Activated CD4-positive, alpha-beta T cell treated with anti-CD3 and anti-CD28 coated beads for 24 hours (primary cell): ENCODE measurements around the gene SHISA9.

Experiments used
- DNase-seq, 2 donors: peaks; one replicate each; pipeline ENCODE4 v3.0.0-alpha.2; 2020; ENCODE audit warnings: low read depth in 2 of 2

SHISA9 gene

DNA sequence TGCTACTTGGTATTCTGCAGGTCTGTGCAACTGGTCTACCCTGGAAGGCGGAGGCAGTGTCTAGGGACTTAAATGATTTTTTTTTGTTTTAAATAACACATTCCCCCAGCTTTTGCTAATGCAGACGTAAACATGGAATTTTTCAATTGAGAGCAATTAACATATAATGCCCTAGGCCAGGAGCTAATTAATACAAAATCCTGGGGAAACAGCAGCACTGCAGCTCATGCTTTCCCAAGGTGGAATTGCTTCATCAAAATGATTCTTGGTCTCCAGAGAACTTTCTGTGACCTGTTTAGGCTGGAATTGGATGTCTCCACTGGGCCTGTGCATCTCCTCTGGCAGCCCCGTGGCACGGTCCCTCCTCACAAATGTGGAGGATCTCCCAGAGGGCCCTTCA lies 50.6 kb downstream of the SHISA9 start:
- DNase-seq = no peak

GRCh38 chr16:12958366-12958765 lies 57.0 kb downstream of the SHISA9 start:
- no peak for DNase-seq

DNA sequence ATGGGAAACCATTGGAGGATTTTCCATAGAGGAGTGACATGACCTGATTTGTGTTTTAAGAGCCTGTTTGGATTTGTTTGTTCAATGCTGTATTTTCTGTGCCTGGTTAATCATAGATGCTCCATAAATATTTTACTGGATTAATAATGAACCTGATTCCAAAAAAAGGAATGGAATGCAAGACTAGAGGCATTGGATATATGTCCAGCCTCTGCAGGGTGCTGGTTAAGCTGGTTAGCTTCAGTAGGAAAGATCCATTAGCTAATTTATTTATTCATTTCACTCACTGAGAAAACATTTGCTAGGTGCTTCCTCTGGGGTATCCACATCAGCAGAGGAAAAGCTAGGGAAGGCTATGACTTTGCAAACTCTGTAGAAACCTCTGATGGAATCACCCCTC lies 57.7 kb downstream of the SHISA9 start:
- no peak for DNase-seq

- no peak for DNase-seq
These were observed 60.2 kb downstream of the SHISA9 start for GRCh38 chr16:12961626-12962025.

GRCh38 chr16:12964461-12964860 lies 63.1 kb downstream of the SHISA9 start:
- no peak for DNase-seq

GRCh38 chr16:12965274-12965804 lies 63.9 kb downstream of the SHISA9 start:
- no peak for DNase-seq

DNA sequence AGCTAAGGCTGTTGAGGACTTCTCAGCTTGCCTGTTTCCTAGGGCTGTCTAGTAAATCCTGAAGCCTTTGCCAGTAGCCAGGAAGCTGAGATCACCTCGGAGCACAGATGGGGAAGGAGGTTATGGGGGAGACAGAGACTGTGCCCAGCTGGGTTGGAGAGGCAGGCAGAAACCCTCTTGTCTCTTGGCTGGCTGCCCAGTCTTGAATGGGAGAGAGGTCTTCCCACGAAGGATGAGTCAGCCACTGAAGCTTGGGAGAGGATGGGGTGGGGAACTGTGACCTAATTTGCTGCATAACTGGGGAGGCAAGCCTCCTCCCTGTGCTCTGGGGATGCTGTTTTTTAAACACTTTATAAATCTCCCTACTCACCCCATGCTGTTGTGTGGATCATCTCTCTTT lies 69.8 kb downstream of the SHISA9 start:
- no peak for DNase-seq

GRCh38 chr16:12972246-12972645 lies 70.8 kb downstream of the SHISA9 start:
- DNase-seq = no peak

GRCh38 chr16:12975766-12976165 lies 74.4 kb downstream of the SHISA9 start:
- DNase-seq = no peak

DNA sequence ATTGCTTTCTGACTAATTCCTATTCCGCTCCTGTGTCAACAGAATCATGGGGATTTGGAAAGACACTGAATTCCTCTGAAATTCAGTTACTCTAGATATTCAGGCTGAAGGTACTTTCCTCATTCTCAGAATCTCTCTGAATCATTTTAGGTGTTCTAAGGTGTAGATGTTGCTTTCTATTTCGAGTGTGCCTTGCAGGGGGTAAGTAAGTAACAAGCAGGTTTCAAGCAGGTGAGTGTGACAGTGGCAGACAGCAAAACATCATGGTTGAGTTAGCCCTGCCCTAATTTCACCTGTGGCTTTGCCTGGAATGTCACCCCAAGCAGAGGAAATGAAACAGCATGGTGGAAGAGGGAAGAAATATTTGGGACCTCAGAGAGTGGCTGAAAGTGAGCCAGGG lies 75.1 kb downstream of the SHISA9 start:
- no peak for DNase-seq

DNA sequence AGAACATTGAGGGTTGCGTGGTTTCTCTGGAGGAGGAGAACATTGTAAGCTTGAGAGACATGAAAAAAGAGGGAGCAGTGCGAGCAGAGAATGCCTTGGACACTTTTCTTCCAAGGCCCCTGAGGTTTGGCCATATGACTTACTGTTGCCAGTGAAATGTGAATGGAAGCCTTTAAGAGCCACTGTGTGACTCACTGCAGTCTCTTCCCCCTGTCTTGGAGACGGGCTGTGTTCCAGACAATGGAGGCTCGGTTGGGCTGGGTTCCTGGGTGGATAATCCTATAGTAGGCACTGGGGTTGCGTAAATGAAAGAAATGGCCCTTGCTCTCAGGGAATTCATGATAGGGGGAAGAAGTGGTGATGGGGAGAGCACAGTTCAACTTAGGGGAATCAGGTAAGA lies 75.5 kb downstream of the SHISA9 start:
- DNase-seq = no peak

DNA sequence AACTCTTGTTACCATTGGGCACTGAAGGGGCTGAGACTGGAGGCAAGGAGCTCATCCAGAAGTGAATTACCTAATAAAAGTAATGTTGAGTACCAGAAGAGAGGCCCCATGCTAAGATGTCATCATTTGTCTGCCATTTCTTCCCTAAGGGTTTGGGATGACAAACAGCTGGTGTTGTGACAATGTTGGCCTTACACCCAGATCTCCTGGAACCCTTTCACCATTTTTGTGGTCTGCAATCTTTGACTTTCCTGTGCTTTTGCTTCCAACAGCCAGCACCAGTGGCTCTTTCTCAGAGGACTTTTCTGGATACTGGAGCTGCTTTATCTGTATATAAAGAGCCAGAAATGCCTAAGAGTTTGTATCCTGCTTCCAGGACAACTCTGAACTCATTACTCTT lies 84.1 kb downstream of the SHISA9 start:
- DNase-seq = no peak

DNA sequence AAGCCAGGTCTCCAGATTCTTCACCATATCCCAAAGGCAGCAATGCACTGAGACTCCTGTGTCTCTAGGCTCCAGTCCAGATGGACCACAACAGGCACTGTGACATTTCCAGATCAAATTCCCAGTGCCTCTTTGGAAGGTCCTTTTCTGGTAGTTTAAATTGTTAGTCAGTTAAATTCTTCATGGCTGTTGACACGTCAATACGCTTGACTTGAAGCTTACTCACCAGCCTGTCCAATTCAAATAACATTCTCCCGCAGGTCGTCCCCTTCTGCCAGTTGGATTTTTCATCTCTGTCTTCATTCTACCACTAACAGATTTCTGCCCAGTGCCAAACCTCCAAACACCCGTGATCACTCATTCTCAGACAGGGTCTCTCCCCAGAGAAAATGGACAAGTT lies 86.7 kb downstream of the SHISA9 start:
- no peak for DNase-seq

GRCh38 chr16:12992066-12992465 lies 90.7 kb downstream of the SHISA9 start:
- DNase-seq = no peak

GRCh38 chr16:12994402-12994801 lies 93.0 kb downstream of the SHISA9 start:
- no peak for DNase-seq

GRCh38 chr16:12995721-12996372 lies 94.4 kb downstream of the SHISA9 start:
- DNase-seq = no peak

GRCh38 chr16:12998361-12999085 lies 97.1 kb downstream of the SHISA9 start:
- no peak for DNase-seq

DNA sequence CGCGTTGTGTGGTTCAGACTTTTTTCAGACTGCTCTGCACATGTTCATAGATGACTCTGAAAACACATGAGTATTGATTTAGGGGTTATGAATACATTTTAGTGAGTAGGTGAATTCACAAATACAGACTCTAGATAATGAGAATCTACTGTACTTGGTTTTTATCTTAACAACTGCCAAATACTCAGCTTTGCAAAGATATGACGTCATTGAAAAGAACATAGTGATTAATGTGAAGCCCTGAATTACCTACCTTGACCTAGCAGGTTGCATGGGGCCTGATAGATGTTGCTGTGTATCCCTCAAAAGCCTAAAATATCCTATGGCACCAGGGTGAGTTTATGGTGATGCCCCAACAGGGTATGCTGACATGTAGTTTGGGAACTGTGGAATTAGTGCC lies 98.0 kb downstream of the SHISA9 start:
- DNase-seq = no peak

GRCh38 chr16:13005721-13006247 lies 104.4 kb downstream of the SHISA9 start:
- DNase-seq = no peak

DNA sequence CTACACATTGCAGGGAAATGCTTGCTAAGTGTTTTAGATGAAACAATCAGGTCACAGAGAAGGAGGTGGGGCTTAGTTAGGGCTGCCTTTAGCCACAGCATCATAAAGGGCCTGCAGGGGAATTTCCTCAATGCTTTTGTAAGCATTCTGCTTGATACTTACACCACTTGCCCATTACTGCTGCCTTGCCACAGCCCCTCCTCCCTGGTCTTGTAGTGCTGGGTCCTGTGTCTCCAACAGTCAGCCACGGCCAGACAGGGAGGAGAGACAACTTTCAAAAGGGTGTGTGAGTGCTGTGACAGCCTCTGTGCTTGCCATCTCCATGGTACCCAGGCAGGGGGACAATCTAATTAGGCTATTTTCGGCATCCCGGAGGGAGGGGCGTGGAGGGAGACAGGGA lies 111.2 kb downstream of the SHISA9 start:
- DNase-seq = no peak

DNA sequence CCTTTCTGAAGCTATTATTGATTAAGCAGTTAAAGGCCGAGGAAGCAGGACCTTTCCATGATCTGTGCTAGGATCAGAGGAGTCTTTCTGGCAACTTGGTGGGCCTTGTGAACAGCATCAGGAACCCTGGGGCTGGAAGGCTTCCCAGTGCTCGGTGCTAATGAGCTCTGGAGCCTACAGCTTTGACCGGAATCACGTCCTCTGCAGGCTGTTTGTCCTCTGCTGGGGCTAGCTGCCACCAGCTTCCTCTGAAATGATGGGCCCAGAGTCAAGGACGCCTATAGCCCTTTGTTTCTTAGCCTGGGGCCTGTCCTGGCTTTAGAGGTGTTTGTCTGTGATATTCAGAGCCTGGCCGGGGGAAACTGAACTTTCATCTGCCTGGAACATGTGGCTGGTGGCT lies 111.6 kb downstream of the SHISA9 start:
- no peak for DNase-seq

DNA sequence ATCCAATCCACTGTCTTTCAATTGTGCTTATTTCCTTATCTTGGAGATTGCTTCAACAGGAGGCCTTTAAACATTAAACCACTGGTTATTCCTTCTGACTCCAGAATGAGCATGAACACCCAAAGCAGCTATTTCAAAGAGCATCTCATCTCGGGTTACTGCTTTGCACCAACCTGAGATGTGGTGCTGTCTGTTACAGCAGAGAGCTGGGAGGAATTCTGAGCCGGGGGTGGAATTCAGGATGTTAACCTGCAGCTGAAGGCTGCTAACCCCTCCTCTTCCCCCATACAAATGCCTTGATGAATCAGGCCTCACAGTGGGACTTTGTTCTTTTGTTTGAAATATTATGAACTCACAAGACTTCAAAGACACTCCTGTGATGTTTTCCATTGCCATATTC lies 113.1 kb downstream of the SHISA9 start:
- no peak for DNase-seq

DNA sequence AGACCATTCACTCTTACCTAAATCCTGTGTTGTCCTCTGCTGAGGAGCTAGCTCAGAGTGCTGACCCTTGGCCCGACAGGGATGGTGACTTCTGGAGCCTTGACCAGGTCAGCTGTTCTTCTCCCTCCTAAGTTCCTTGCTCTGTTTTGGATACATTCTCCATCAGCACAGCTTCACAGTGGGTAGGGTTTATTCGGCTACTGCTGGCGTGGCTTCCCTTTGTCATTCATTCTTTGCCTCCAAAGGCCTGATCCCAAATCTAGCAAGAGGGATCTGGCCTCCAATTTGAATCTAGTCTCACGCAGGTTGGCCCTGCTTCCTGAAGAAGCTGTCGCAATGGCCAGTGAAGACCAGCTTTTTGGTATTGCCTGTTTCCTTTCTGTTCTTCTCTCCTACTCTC lies 116.6 kb downstream of the SHISA9 start:
- DNase-seq = no peak
